Esophagus squamous epithelium (tissue), 5 donors: Measurements from ENCODE around the gene ESR1. TPM values are rescaled to one million over a fixed set of nuclear protein-coding genes. Genes with fewer than 3 reads are reported as not detected.

Experiments used
- DNase-seq: peaks from one replicate; lab custom pipeline; 2025; lab: John Stamatoyannopoulos, UW
- H3K27ac ChIP-seq, 4 donors: fragments of 200-600 bp; sonication (generic); one replicate each; pipeline ENCODE4 v1.5.1; 2016 to 2019; ENCODE audit warnings: mild to moderate bottlenecking in 1 of 4
- H3K27me3 ChIP-seq, 4 donors: fragments of 200-600 bp; sonication (generic); 1 replicate in 3 of 4; 2 replicates in 1 of 4; pipeline versions ENCODE4 v1.5.1 to v1.6.0; 2017 to 2021; ENCODE audit warnings: antibody characterized with exemption in 1 of 4
- H3K36me3 ChIP-seq, 3 donors: fragments of 200-600 bp; sonication (generic); one replicate each; pipeline ENCODE4 v1.5.1; 2016 to 2019
- H3K4me1 ChIP-seq, 3 donors: fragments of 200-600 bp; sonication (generic); one replicate each; pipeline ENCODE4 v1.5.1; 2017 to 2019
- H3K4me3 ChIP-seq, 4 donors: fragments of 200-600 bp; sonication (generic); 1 replicate in 3 of 4; 2 replicates in 1 of 4; pipeline ENCODE4 v1.5.1; 2016 to 2019; ENCODE audit warnings: mild to moderate bottlenecking in 2 of 4, moderate library complexity in 1 of 4
- H3K9me3 ChIP-seq, 3 donors: fragments of 200-600 bp; sonication (generic); one replicate each; pipeline ENCODE4 v1.5.1; 2016 to 2019
- POLR2A ChIP-seq, 4 donors: fragments of 450-650 bp; IDR thresholded peaks; one replicate each; pipeline ENCODE4 v1.6.1; 2017; ENCODE audit warnings: antibody characterized with exemption in 4 of 4, mild to moderate bottlenecking in 4 of 4, moderate library complexity in 3 of 4
- WGBS, 2 donors: methylation state at CpG; one replicate each; pipeline ENCODE4 v1.1.5; 2018; 5-methylcytosine and 5-hydroxymethylcytosine counted together
- intact Hi-C: fragments of 100-400 bp; cut with DNase I; formaldehyde crosslinking; loops from one replicate; pipeline ENCODE4 v1.15.0; 2022
- total RNA-seq, 4 donors: library from RNA; depleted of rRNA; stranded (reverse); fragments of >200 nt; gene quantifications; one replicate each; pipeline ENCODE4 v1.1.0, GENCODE V29; 2016
- TF ChIP-seq, protein P1 (sequence below), 6 experiments: fragments of 450-650 bp in 4 of 6; fragments of 200-600 bp in 2 of 6; sonication (generic) in 2 of 6; IDR thresholded peaks; one replicate each; pipeline ENCODE4 v1.5.1; 2016 to 2019; ENCODE audit warnings: antibody characterized with exemption in 6 of 6, mild to moderate bottlenecking in 4 of 6, moderate library complexity in 4 of 6
- donor health status: DM: yes; HTN: yes; CAD: no.

ESR1 gene
- total RNA-seq, 4 donors from 2014 or later: 0.40 to 1.1 (median 0.95) TPM; not detected in 1

GRCh38 chr6:151999194-151999593 is 191.7 kb downstream of the ESR1 start:
- Histone ChIP-seq H3K4me3 (no peak overlapping the region), H3K27ac (no peak overlapping the region), H3K27me3 (no peaks in the 10 kb centered on the region), H3K4me1 (no peaks in the 10 kb centered on the region), H3K9me3 (no peaks in the 10 kb centered on the region), H3K36me3 (no peaks in the 10 kb centered on the region)
- 26 to 32% methylated on average over 1 of the region's 1 CpG for WGBS, 2 donors
- no peak for DNase-seq
- TF ChIP-seq POLR2A (IDR thresholded peaks at IDR 0.05): no peak
- TF ChIP-seq, protein P1, sequence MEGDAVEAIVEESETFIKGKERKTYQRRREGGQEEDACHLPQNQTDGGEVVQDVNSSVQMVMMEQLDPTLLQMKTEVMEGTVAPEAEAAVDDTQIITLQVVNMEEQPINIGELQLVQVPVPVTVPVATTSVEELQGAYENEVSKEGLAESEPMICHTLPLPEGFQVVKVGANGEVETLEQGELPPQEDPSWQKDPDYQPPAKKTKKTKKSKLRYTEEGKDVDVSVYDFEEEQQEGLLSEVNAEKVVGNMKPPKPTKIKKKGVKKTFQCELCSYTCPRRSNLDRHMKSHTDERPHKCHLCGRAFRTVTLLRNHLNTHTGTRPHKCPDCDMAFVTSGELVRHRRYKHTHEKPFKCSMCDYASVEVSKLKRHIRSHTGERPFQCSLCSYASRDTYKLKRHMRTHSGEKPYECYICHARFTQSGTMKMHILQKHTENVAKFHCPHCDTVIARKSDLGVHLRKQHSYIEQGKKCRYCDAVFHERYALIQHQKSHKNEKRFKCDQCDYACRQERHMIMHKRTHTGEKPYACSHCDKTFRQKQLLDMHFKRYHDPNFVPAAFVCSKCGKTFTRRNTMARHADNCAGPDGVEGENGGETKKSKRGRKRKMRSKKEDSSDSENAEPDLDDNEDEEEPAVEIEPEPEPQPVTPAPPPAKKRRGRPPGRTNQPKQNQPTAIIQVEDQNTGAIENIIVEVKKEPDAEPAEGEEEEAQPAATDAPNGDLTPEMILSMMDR (IDR thresholded peaks at IDR 0.05): no peak
- intact Hi-C loops: no loop called here

DNA sequence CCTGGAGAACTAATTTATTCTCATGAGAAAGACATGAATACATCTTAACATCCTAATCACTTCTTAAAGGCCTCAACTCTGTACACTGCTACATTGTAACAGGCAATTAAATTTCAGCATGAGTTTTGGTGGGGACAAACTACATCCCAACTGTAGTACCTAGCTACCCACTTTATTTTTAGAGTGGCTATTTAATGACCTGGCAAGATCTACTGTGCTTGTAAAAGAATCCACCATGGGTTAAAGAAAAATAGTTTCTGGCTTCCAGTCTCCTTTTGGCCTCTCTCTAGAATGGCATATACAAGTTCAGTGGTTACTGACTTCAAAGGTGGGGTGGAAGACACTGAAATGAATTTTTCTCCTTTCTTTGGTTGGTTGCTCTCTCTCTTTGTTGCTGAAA is 193.9 kb downstream of the ESR1 start:
- no peak for DNase-seq
- Histone ChIP-seq H3K4me3 (no peak overlapping the region), H3K9me3 (no peaks in the 10 kb centered on the region), H3K27me3 (no peaks in the 10 kb centered on the region), H3K36me3 (no peaks in the 10 kb centered on the region), H3K27ac (no peak overlapping the region), H3K4me1 (no peaks in the 10 kb centered on the region)
- intact Hi-C loops: no loop called here
- no peak for TF ChIP-seq POLR2A (IDR thresholded peaks at IDR 0.05)
- TF ChIP-seq, protein P1 (IDR thresholded peaks at IDR 0.05): no peak

GRCh38 chr6:152002306-152002705 is 194.8 kb downstream of the ESR1 start:
- no peaks in the 10 kb centered on the region for H3K9me3 ChIP-seq
- H3K36me3 ChIP-seq: no peaks in the 10 kb centered on the region
- DNase-seq: no peak
- intact Hi-C loops: no loop called here
- H3K27ac ChIP-seq: no peak overlapping the region
- H3K4me1 ChIP-seq: no peaks in the 10 kb centered on the region
- no peaks in the 10 kb centered on the region for H3K27me3 ChIP-seq
- H3K4me3 ChIP-seq: no peak overlapping the region
- TF ChIP-seq, protein P1 (IDR thresholded peaks at IDR 0.05): no peak
- TF ChIP-seq POLR2A (IDR thresholded peaks at IDR 0.05): no peak
- 74 to 79% methylated on average over 6 of the region's 6 CpGs for WGBS, 2 donors

GRCh38 chr6:152004036-152004566 is 196.6 kb downstream of the ESR1 start:
- H3K27me3 ChIP-seq: no peaks in the 10 kb centered on the region
- no peak overlapping the region for H3K27ac ChIP-seq
- no peaks in the 10 kb centered on the region for H3K36me3 ChIP-seq
- H3K9me3 ChIP-seq: no peaks in the 10 kb centered on the region
- 84 to 85% methylated on average over 1 of the region's 1 CpG for WGBS, 2 donors
- DNase-seq: no peak
- intact Hi-C loops: no loop called here
- no peaks in the 10 kb centered on the region for H3K4me1 ChIP-seq
- H3K4me3 ChIP-seq: no peak overlapping the region
- TF ChIP-seq, protein P1 (IDR thresholded peaks at IDR 0.05): no peak
- TF ChIP-seq POLR2A (IDR thresholded peaks at IDR 0.05): no peak

GRCh38 chr6:152004896-152005295 is 197.4 kb downstream of the ESR1 start:
- 44 to 63% methylated on average over 3 of the region's 3 CpGs for WGBS, 2 donors
- Histone ChIP-seq H3K4me3 (no peak overlapping the region), H3K36me3 (no peaks in the 10 kb centered on the region), H3K9me3 (no peaks in the 10 kb centered on the region), H3K4me1 (no peaks in the 10 kb centered on the region), H3K27ac (no peak overlapping the region), H3K27me3 (no peaks in the 10 kb centered on the region)
- TF ChIP-seq, protein P1 (IDR thresholded peaks at IDR 0.05): no peak
- no peak for TF ChIP-seq POLR2A (IDR thresholded peaks at IDR 0.05)
- intact Hi-C loops: no loop called here
- DNase-seq: no peak
